ENCODE data around the gene RGS3.

The RGS3 gene

DNA sequence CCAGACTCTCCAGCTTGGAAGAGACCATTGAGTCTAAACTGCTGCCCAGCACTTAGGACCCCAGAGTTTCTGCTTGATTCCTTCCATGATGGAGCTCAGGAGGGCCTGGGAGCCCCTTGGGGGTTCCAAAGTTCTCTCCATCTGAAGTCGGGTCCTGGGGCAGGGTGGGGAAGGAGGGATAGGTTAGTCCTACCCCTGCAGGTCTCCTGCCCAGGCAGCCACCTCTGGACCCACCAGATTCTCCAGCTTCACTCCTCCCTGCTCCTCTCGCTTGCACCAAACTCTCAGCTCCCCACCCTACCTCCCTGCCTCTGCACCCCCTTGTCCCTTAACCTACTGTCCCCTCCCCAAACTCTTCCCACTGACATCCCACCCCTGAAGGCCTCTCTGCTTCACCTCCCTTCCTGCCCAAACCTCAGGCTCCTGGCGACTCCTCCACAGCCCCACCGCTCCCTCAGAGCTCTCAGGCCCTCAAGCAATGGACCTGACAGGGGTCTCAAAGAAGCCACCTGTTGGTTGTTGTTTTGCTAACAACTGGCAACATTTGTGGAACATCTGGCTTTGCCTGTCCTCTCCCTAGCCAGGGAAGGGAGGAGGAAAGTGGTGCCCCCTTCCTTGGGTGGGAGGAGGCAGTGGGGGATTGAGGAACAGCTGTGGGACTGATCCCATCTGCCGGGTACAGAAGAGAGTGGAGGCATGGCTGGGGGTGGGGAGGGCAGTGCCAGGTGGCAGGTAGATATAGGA lies 137.5 kb downstream of the RGS3 start:
- DNase-seq (ENCODE audit: low spot score), result no peak

DNA sequence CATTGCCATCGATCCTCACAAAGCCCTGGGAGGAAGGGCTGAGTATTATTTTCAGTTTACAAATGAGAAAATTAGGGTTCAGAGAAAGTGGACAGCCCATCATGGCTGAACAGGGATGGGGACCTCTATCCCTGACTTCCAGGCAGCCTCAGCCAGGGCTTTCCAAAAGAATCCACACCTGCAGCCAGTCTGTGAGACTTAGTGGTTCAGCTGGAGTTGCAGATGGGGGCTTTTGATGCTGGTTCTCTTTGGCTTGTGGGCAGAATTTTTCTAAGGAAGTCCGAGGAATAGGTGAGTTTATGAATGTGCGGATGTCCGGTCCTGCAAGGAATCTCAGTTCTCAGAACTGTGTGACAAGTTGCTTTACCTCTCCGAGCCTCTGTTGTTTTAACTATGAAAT lies 138.1 kb downstream of the RGS3 start:
- no peak for DNase-seq (ENCODE audit: low spot score)

DNA sequence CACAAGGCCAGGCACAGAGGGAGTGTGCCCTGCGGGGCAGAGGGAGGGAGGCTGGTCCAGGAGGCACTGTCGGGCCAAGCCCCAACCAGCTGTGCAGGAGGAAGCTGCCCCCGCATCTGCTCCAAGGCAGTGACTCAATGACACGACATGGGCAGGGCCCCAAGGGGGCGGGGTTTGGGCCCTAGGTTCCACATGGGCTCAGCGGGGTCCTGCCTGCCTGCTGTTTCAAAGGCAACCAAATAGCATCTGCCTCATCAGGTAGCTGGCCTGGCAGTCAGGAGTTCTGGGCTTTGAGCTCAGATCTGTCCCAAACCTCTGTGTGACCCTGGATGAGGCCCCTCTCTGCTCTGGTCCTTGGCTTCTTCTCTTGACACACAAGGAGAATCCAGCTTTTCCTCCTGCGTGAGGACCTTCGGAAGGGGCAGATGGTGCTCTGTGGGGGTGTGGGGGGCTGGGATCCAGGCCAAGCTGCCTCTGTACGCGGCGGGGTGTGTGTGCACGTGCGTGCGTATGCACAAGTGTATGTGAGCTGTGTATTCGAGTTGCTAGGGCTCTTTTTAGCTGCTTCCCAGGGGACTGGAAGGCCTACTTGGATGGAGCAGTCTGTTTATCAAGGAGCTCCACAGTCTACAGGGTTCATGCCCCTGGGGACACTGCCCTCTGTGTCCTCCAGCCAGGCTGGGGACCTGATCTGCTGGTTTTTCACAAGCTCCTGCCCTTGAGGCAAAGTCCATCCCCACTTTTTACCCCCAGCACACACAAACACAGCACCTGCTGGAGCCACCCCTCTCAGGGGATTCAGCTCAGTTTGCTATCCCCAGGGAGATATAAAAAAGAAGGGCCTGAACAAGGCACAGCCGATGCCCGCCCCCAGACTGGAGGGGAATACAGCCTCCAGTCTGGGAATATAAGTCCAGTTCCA lies 138.9 kb downstream of the RGS3 start:
- DNase-seq (ENCODE audit: low spot score), result no peak

DNA sequence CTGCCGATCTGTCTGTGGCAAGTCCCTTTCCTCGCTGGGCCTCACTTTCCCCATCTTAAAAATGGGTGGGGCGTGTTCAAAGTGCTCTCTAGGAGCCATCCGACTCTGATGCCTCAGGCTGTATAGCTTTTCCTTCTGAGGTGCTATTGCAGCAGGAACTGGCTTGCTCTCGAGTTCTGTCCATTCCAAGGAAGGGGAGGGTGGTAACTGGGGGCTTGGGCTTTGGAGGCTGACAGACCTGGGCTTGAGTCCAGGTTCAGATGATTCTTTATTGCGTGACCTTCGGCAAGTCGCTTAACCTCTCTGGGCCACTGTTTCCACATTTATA lies 139.5 kb downstream of the RGS3 start:
- DNase-seq (ENCODE audit: low spot score), result no peak

DNA sequence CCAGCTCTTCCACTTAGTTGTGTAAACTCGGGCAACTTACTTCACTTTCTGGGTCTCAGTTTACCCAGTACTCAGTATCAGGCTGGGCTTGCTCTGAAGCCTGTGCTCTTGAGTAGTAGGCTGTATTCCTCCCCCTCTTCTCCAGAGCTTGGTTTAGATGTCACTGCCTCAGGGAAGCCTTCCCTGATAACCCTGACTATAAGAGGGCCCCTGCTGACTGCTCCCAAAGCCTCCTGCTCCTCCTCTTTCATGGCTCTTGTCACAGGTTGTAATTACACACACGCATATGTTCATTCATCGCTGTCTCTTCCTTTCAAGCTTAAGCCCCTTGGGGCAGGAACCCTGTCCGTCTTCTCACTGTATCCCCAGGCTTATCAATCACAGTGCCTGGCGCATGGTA lies 140.2 kb downstream of the RGS3 start:
- no peak for DNase-seq (ENCODE audit: low spot score)

DNA sequence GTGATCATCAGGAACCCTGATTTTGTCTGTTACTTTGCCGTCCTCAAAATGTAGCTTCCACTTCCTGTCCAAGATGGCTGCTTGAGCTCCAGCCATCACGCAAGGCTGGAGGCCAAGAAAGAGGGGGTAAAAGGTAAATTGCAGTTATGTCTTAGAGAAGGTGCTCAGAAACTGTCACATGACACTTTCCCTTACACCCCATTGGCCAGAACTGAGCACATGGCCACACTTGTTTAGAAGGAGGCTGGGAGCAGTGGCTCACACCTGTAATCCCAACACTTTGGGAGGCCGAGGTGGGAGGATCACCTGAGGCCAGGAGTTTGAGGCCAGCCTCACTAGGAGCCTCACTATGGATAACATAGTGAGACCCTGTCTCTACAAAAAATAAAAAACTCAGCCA lies 140.9 kb downstream of the RGS3 start:
- DNase-seq (ENCODE audit: low spot score), result no peak

DNA sequence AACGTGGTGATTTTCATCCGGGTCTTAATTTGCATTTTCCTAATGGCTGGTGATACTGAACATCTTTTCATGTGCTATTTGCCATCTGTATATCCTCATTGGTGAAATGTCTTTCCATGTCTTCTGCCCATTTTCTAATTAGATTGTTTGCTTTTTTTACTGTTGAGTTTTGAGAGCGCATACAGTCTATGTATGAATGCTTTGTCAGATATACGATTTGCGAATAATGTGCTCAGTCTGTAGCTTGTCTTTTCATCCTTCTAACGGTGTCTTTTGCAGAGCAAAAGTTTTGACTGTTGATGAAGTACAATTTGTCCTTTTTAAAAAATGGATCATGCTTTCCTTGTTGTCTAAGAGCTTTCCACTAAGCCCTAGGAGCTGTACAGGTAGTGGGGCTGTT lies 143.0 kb downstream of the RGS3 start:
- DNase-seq (ENCODE audit: low spot score), result no peak

DNA sequence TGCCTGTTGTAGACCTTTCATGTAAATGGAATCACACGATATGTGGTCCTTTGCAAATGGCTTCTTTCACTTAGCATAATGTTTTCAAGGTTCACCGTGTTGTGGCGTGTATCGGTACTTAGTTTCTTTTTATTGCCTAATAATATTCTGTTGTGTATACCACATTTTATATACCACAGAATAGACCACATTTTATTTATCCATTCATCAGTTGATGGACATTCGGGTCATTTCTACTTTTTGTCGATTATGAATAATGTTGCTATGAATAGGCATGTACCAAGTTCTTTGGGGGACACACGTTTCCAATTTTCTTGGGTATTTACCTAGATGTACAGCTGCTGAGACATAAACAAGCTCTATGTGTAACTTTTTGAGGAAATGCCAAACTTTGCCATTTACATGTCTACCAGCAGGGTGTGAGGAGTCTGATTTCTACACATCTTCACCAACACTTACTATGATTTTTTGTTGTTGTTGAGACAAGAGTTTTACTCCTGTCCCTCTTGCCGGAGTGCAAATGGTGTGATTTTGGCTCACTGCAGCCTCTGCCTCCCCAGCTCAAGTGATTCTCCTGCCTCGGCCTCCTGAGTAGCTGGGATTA lies 144.7 kb downstream of the RGS3 start:
- DNase-seq (ENCODE audit: low spot score), result no peak

DNA sequence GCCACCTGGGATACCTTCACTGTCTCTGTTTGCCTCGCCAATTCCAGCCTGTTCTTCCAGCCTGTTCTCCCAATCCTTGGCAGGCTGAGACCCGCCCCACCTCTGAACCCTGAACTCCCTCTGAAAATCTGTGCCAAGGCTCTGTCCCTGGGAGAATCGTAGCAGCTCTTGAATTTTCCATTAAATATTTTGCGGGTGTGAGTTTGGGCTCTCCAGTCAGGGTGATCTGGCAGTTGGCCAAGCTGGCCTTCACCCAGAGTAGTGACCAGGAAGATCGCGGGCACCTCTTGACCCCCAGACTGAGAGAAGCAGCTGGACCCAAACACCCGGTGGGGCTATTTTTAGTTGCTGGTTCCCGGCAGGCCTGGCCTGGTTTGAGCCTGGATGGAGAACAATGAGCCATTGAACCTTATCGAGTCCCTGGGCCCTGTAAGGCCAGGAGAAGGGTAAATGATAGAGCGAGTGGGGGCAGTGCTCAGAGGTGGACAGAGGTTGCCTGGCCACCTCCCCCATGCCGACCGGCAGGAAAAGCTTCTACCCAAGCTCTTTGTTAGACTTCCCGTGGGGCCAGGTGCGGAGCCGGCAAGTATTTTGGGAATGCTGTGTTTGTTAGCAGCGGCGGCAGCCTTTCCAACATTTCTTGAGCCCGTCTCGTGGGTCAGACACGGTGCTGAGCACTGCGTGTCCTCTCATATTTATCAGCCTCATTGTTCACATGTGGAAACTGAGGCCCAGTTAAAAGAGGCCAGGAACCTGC lies 146.2 kb downstream of the RGS3 start:
- no peak for DNase-seq (ENCODE audit: low spot score)

DNA sequence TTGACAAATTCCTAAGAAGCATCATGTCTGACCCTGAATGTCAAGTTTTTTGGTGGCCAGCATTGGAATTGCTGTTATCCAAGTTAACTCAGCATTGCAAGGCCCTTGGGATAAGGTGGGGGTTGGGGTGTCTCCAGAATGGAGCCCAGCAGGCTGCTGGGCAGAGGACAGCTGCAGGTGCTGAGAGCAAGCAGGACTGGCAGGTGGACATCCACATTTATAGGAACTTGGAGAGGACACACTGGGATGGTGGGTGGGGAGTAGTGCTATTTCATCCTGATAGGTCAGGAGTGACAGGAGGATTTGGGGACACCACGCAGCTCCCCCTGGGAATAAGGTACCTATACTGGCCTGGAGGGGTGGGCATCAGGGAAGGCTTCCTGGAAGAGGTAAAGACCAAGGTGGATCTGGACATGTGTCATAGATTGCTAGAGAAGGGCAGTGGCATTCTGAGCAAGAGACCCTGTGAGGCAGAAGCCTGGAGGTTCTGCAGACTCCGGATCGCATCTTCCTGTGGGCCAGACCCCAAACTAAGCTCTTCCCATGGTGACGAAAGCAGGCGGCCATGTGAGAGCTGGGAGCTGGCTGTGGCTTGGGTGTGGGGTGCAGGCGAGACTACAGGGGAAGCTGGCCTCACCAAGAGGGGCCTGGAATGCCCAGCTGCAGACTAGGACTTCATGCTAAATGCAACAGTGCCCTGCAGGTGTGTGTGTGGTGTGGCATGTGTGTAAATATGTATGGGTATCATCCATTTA lies 148.1 kb downstream of the RGS3 start:
- no peak for DNase-seq (ENCODE audit: low spot score)

DNA sequence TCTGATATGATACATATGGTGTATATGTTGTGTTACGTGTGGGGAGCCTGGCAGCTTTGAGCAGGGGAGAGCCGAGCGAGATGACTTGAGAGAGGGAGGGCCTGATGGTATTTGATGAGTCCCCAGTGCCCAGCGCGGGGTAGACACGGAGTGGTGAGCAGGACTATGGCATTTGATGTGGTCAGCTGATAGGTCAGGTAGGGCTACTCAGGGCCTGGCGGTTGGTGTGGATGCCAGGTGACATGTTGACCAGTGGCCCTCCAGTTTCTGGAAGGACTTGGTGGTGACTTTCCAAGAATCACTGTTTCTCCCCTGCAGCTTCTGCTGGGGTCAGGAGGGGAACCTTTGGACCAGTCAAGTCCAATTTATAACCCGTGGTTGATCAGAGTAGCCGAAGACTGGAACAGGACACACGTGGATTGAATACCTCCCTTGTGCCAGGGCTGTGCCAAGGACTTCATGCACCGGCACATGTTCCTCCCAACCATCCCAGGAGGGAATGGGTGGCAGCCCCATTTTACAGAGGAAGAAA lies 148.8 kb downstream of the RGS3 start:
- DNase-seq (ENCODE audit: low spot score), result no peak

DNA sequence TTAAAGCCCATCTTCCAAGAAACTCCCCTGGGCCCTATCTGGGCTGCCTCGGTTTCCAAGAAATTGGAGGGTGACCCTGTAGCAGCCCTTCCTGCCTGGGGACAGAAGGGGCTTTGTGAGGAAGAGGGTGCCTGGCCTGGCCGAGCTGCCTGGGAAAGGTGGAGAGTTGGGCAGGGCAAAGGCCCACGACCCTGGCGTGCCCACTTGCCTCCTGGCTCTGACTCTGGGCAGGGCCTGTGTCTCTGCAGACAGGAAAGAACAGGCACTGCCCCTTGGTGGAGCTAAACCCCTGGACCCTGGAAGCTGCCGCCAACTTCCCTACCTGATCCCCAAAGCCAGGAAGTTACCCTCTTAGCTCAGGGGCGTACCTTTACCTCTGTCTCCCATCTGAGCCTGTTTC lies 149.3 kb downstream of the RGS3 start:
- DNase-seq (ENCODE audit: low spot score), result no peak

DNA sequence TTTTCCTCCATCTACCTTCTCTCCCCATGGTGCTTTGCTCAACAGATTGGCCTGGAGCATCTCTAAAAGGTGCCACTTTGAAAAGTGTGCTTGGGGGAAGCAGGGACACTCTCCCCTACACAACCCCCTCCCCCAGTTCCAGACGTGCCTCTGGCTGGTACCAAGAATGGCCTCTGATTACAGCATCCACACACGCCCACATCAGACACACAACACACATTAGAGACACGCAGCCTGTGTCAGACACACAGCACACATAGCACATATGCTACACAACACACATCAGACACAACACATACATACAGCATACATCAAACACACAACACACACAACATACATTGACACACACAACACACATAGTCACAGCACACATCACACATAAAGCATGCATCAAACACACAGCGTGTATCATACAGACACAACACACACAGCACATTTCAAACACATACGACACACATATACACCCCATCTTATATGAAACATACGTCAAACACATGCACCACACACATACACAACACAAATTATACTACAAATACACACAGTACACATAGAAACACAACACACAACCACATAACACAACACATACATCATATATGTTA lies 150.4 kb downstream of the RGS3 start:
- no peak for DNase-seq (ENCODE audit: low spot score)

DNA sequence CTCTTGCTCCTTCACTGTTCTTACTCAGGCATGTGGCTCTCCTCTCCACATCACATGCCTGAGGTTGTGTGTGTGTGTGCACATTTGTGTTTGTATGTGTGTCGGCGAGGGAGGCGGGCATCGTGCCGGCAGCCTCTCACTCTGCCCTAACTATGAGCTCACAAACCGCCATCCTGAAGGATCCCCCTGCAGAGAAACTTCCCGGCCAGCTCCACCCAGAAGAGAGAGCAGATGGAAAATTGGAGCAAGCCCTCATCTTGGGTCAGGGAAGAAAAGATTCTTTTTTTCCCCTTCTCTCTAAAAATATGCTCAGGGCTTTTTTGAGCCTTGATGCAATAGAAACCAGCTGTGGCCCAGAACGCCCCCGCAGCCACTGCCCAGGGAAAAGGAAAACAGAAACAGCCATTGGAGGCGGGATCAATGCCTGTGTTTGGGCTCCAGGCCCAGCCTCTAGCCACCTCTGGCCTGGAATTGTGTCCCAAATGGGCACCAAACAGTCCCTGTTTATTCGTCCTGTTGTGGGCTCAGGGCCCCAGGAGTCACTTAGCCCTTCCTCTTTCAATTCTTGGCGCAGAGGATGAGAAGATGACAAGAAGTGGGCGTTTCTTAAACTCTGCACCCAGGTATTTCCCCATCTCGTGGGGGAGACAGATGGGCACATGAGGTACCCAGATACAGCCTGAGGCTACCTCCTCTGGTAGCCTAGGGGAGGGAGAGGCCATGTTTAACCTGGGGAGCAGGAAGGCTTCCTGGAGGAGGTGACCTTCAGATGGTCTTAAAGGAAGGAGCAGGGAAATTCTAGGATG lies 151.5 kb downstream of the RGS3 start:
- no peak for DNase-seq (ENCODE audit: low spot score)

DNA sequence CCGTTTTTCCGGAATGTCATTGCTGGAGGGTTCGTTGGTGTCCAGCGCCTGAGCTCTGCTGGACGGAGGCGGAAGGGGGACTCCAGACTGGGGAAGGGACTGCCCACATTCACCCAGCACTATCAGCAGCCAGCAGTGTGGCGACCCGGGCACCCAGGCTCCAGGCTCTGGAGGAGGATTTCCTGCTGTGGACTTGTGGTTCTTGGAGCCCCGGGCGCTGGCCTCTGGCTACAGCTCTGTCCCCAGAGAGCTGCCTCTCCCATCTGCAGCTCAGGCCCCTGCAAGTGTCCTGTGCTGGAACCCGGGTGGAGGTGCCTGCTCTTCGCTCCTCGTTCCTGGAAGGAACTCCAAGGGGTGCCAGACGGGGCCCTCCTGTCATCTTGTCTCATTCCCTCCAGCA lies 152.6 kb downstream of the RGS3 start:
- no peak for DNase-seq (ENCODE audit: low spot score)

DNA sequence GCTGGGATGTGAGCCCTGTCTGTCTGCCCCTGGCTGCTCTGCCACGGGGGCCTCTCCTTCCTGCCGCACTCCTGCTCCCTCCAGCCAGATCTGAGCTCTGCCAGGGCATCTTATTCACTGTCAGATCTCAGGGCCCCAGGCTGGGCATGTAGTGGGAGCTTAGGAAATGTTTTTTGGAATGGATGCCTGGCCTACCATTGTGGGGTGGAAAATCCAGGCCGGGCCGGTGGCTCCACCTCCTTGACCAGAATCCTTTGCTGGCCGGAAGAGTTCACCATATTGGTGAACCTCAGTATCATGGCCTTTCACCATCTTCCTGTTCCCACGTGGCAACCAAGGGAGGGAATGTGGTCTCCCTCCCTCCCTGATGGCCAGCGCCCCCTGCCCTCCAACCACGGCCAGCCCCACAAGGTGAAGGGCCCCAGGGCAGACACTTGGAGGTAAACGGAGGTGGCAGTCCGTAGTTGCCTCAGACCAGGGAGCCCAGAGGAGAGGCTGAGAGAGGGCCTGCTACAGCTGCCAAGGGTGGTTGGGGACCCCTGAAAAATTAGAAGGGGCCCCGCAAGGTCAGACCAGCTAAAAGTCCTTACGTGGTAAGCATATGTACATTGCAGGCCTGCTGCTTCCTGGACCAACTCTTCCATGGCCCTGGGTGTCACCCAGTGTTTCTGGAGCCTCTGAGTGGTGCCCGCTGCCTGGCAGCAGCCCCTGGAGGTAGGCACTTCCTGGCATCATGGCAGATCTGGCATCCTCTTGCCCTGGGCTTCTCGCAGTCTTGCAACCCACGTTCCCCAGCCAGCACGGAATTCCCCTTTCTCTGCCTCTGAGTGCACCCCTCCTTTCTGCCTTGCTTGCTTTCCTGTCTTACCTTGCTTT lies 153.3 kb downstream of the RGS3 start:
- no peak for DNase-seq (ENCODE audit: low spot score)

DNA sequence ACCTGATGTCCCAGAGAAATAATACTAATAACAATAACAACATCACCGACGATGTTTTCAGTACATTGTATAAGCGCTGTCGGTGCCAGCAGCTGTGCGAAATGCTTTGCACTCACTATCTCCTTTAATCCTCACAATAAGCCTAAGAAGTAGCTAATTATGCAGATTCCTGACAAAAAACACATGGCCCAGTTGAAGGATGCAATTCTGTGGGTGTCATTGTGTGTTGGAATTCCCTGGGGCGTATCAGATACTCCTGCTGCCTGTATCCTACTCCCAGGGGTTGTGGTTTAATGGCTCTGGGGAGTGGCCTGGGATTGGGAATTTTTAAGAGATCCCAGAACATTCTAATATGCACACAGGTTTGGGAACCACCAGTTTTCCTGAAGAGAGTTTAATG lies 154.0 kb downstream of the RGS3 start:
- DNase-seq (ENCODE audit: low spot score), result no peak

DNA sequence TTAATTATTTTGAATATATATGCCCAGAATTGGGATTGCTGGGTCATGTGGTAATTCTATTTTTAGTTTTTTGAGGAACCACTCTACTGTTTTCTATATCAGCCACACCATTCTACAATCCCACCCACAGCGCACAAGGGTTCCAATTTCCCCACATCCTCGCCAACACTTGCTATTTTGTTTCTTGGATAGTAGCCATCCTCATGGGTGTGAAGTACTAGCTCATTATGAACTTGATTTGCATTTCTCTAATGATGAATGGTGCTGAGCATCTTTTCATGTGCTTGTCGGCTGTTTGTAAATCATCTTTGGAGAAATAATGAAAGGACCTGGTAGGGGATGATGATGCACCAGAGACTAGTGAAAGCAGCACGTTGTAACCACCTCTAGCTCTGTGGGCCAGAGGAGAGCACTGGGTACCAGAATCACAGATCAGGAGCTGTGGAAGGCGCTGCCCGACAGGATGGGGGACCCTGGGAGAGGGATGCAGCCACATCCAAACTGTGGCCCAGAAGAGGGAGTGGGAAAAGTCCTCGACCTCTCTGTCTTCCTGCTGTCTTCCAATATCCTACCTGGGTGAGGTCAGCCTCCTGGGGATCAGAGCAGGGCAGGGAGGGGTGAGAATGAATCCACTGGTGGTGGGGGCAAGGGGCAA lies 155.4 kb downstream of the RGS3 start:
- DNase-seq (ENCODE audit: low spot score), result no peak
